Activated T-helper 2 cell treated with anti-CD3 and anti-CD28 coated beads, Interferon-gamma antibody, Interleukin-2, Interleukin-4, amounts not matched to agents 10 μg/mL and 5 μg/mL and 100 μg/mL, durations not matched to agents 14 hours and 24 hours and 36 hours (primary cell): ENCODE results near the gene KBTBD7. TPM values are rescaled to one million over a fixed set of nuclear protein-coding genes. Genes with fewer than 3 reads are reported as not detected.

Source experiments
- DNase-seq: peaks from one replicate; pipeline ENCODE4 v3.0.0; 2021; ENCODE audit warnings: low spot score
- H3K27ac Mint-ChIP-seq: one replicate; pipeline ENCODE4 v1.8.0; 2021; ENCODE audit warnings: mixed read lengths
- H3K27me3 Mint-ChIP-seq: one replicate; pipeline ENCODE4 v1.8.0; 2021; ENCODE audit warnings: low read depth, mixed read lengths
- H3K36me3 Mint-ChIP-seq: one replicate; pipeline ENCODE4 v1.8.0; 2021; ENCODE audit warnings: low read depth, mixed read lengths
- H3K4me1 Mint-ChIP-seq: one replicate; pipeline ENCODE4 v1.8.0; 2021; ENCODE audit warnings: low read depth, mixed read lengths
- H3K4me3 Mint-ChIP-seq: one replicate; pipeline ENCODE4 v1.8.0; 2021; ENCODE audit warnings: low read depth, mild to moderate bottlenecking, moderate library complexity, mixed read lengths
- H3K9me3 Mint-ChIP-seq: one replicate; pipeline ENCODE4 v1.8.0; 2021; ENCODE audit warnings: mixed read lengths
- intact Hi-C: fragments of 100-400 bp; cut with micrococcal nuclease; formaldehyde crosslinking; loops from one replicate; pipeline ENCODE4 v1.15.1; 2023
- total RNA-seq: library from RNA; stranded (reverse); gene quantifications from 2 replicates; pipeline ENCODE4 v1.2.3, GENCODE V29; 2022

The KBTBD7 gene
- total RNA-seq, 1 donor from 2014 or later: 5.1 TPM

- Mint-ChIP-seq H3K4me1 (no peaks in the 10 kb centered on the region), H3K36me3 (peaks cover 12% of the 10 kb centered on the region), H3K27me3 (no peaks in the 10 kb centered on the region), H3K9me3 (peaks cover 30% of the 10 kb centered on the region), H3K4me3 (no peak overlapping the region), H3K27ac (no peak overlapping the region)
- intact Hi-C loops: no loop called here
- DNase-seq: no peak
Measured at GRCh38 chr13:41213919-41214318, 19.6 kb upstream of the KBTBD7 start.

- peaks cover 35% of the 10 kb centered on the region for H3K9me3 Mint-ChIP-seq
- intact Hi-C loops: no loop called here
Measured at GRCh38 chr13:41213316-41213715, 18.9 kb upstream of the KBTBD7 start.

GRCh38 chr13:41212881-41213280 lies 18.5 kb upstream of the KBTBD7 start:
- H3K27me3 Mint-ChIP-seq: no peaks in the 10 kb centered on the region
- H3K9me3 Mint-ChIP-seq: peaks cover 39% of the 10 kb centered on the region
- no peak overlapping the region for H3K27ac Mint-ChIP-seq
- H3K4me1 Mint-ChIP-seq: no peaks in the 10 kb centered on the region
- DNase-seq: no peak
- H3K4me3 Mint-ChIP-seq: no peak overlapping the region
- intact Hi-C loops: no loop called here
- peaks cover 12% of the 10 kb centered on the region for H3K36me3 Mint-ChIP-seq

More at GRCh38 chr13:41213316-41213715, 18.9 kb upstream of the KBTBD7 start:
- Mint-ChIP-seq H3K36me3 (peaks cover 12% of the 10 kb centered on the region), H3K27me3 (no peaks in the 10 kb centered on the region), H3K4me3 (no peak overlapping the region), H3K4me1 (no peaks in the 10 kb centered on the region), H3K27ac (no peak overlapping the region)
- no peak for DNase-seq

- Mint-ChIP-seq H3K36me3 (peaks cover 8% of the 10 kb centered on the region), H3K4me1 (no peaks in the 10 kb centered on the region), H3K4me3 (no peak overlapping the region), H3K27ac (no peak overlapping the region), H3K27me3 (no peaks in the 10 kb centered on the region), H3K9me3 (peaks cover 43% of the 10 kb centered on the region)
- intact Hi-C loops: no loop called here
- DNase-seq: no peak
Measured at GRCh38 chr13:41211062-41211461, 16.7 kb upstream of the KBTBD7 start.

GRCh38 chr13:41206467-41206866 lies 12.1 kb upstream of the KBTBD7 start:
- Mint-ChIP-seq H3K4me1 (no peaks in the 10 kb centered on the region), H3K27me3 (no peaks in the 10 kb centered on the region), H3K9me3 (peaks cover 36% of the 10 kb centered on the region), H3K36me3 (peaks cover 4% of the 10 kb centered on the region), H3K27ac (no peak overlapping the region), H3K4me3 (no peak overlapping the region)
- DNase-seq: no peak
- intact Hi-C loops: no loop called here

GRCh38 chr13:41203810-41204209 lies 9.4 kb upstream of the KBTBD7 start:
- H3K27ac Mint-ChIP-seq: no peak overlapping the region
- no peak for DNase-seq
- H3K9me3 Mint-ChIP-seq: peaks cover 12% of the 10 kb centered on the region
- no peaks in the 10 kb centered on the region for H3K36me3 Mint-ChIP-seq
- intact Hi-C loops: no loop called here
- H3K4me3 Mint-ChIP-seq: no peak overlapping the region
- peaks cover 2% of the 10 kb centered on the region for H3K4me1 Mint-ChIP-seq
- H3K27me3 Mint-ChIP-seq: no peaks in the 10 kb centered on the region

GRCh38 chr13:41200126-41200525 lies 5.8 kb upstream of the KBTBD7 start:
- H3K9me3 Mint-ChIP-seq: no peaks in the 10 kb centered on the region
- DNase-seq: no peak
- H3K36me3 Mint-ChIP-seq: no peaks in the 10 kb centered on the region
- peaks cover 11% of the 10 kb centered on the region for H3K4me1 Mint-ChIP-seq
- H3K27me3 Mint-ChIP-seq: no peaks in the 10 kb centered on the region
- H3K4me3 Mint-ChIP-seq: no peak overlapping the region
- intact Hi-C loops: no loop called here
- no peak overlapping the region for H3K27ac Mint-ChIP-seq

DNA sequence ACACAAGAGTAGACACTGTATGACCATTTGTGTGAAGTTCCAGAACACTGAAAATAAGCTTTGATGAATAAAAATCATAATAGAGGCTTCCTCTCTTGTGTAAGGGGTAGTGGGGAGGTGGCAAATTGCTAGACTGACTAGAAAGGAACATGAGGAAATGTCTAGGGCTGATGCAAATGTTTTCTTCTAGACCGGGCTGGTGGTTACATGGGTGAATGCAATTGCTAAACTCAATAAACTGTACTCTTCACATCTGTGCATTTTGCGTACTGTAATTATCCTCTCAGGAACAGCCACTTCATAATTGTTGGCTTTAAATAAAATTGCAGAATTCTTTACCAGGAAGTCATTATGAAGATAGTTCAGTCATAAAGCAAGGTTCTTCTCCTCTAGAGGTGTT lies 5.2 kb upstream of the KBTBD7 start:
- no peaks in the 10 kb centered on the region for H3K36me3 Mint-ChIP-seq
- no peak overlapping the region for H3K27ac Mint-ChIP-seq
- H3K27me3 Mint-ChIP-seq: no peaks in the 10 kb centered on the region
- H3K4me3 Mint-ChIP-seq: no peak overlapping the region
- no peak for DNase-seq
- intact Hi-C loops: no loop called here
- H3K4me1 Mint-ChIP-seq: peaks cover 13% of the 10 kb centered on the region
- H3K9me3 Mint-ChIP-seq: no peaks in the 10 kb centered on the region

GRCh38 chr13:41199079-41199478 lies 4.7 kb upstream of the KBTBD7 start:
- DNase-seq: no peak
- intact Hi-C loops: no loop called here
- no peaks in the 10 kb centered on the region for H3K27me3 Mint-ChIP-seq
- H3K36me3 Mint-ChIP-seq: peaks cover 2% of the 10 kb centered on the region
- no peaks in the 10 kb centered on the region for H3K9me3 Mint-ChIP-seq
- H3K4me1 Mint-ChIP-seq: peaks cover 14% of the 10 kb centered on the region
- no peak overlapping the region for H3K4me3 Mint-ChIP-seq
- no peak overlapping the region for H3K27ac Mint-ChIP-seq

DNA sequence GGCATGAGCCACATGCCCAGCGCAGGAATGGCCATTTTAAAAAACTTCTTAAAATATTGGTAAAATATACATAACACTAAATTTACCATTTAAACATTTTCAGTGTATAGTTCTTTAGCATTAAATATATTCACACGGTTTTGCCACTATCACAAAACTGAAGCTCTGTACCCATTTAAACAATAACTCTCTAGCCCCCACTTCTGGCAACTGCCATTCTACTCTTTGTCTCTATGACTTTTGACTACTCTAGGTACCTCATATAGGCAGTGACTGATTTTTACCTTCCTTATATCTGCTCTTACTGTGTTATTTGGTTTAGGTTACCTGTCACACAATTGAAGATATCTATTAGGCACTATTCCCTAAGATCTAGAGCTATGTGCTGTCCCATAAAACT lies 2.3 kb upstream of the KBTBD7 start:
- Mint-ChIP-seq H3K4me1 (peaks cover 32% of the 10 kb centered on the region), H3K27me3 (no peaks in the 10 kb centered on the region), H3K4me3 (no peak overlapping the region), H3K27ac (no peak overlapping the region), H3K36me3 (peaks cover 17% of the 10 kb centered on the region), H3K9me3 (peaks cover 4% of the 10 kb centered on the region)
- intact Hi-C loops: no loop called here
- no peak for DNase-seq

GRCh38 chr13:41196011-41196410 lies 1.6 kb upstream of the KBTBD7 start:
- no peaks in the 10 kb centered on the region for H3K27me3 Mint-ChIP-seq
- intact Hi-C loops: no loop called here
- peaks cover 4% of the 10 kb centered on the region for H3K9me3 Mint-ChIP-seq
- H3K4me3 Mint-ChIP-seq: no peak overlapping the region
- peaks cover 34% of the 10 kb centered on the region for H3K4me1 Mint-ChIP-seq
- DNase-seq: no peak
- no peak overlapping the region for H3K27ac Mint-ChIP-seq
- peaks cover 18% of the 10 kb centered on the region for H3K36me3 Mint-ChIP-seq

GRCh38 chr13:41193469-41193868 lies 900 bp downstream of the KBTBD7 start:
- intact Hi-C loops: no loop called here
- no peak for DNase-seq
- peak overlapping the region; percentile 91 for H3K27ac Mint-ChIP-seq
- peak overlapping the region; percentile 85 for H3K4me3 Mint-ChIP-seq
- peaks cover 4% of the 10 kb centered on the region for H3K9me3 Mint-ChIP-seq
- no peaks in the 10 kb centered on the region for H3K27me3 Mint-ChIP-seq
- H3K4me1 Mint-ChIP-seq: peaks cover 36% of the 10 kb centered on the region
- H3K36me3 Mint-ChIP-seq: peaks cover 33% of the 10 kb centered on the region

- Mint-ChIP-seq H3K36me3 (peaks cover 30% of the 10 kb centered on the region), H3K27me3 (no peaks in the 10 kb centered on the region), H3K4me3 (no peak overlapping the region), H3K9me3 (peaks cover 4% of the 10 kb centered on the region), H3K4me1 (peaks cover 24% of the 10 kb centered on the region), H3K27ac (no peak overlapping the region)
- DNase-seq: no peak
- intact Hi-C loops: no loop called here
Measured at GRCh38 chr13:41188584-41188983, 5.8 kb downstream of the KBTBD7 start.

GRCh38 chr13:41186481-41186880 lies 7.9 kb downstream of the KBTBD7 start:
- H3K9me3 Mint-ChIP-seq: no peaks in the 10 kb centered on the region
- H3K36me3 Mint-ChIP-seq: peaks cover 16% of the 10 kb centered on the region
- intact Hi-C loops: no loop called here
- no peak for DNase-seq
- peaks cover 8% of the 10 kb centered on the region for H3K4me1 Mint-ChIP-seq
- no peaks in the 10 kb centered on the region for H3K27me3 Mint-ChIP-seq
- H3K4me3 Mint-ChIP-seq: no peak overlapping the region
- no peak overlapping the region for H3K27ac Mint-ChIP-seq
